ENCODE results near the gene CDH23.

The CDH23 gene

DNA sequence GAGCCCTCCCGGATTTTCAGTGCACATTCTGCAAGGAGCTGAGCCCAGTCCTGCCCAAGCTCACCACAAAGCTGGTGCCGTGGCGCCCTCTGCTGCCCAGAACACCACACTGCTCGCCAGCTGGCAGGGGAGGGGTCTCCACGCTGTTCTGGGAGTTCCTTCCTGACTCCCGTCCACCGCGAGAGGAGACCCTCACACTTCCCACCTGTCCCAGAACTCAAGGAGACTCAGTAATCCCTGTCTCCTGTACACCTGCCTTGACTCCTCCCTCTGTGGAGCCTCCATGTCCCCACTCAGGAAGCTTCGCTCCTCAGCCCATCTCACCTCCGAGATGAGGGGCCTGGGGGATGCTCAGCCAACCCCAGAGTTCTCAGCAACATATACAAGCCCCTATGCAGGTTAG is 311.6 kb downstream of the CDH23 start:
- no peaks in the 10 kb centered on the region for H3K36me3 ChIP-seq (ENCODE audit: control insufficient read depth in 5 of 5, insufficient read depth in 5 of 5, low read length in 5 of 5)
- no peaks in the 10 kb centered on the region for H3K27me3 ChIP-seq (ENCODE audit: control insufficient read depth in 5 of 5, insufficient read depth in 4 of 5, low read length in 5 of 5)
- peak overlapping the region; percentile 33 to 77 (median 52) for H3K4me3 ChIP-seq (ENCODE audit: low read depth in 1 of 5, low read length in 5 of 5)
- no peak overlapping the region for H3K27ac ChIP-seq (ENCODE audit: low read depth, low read length)
- peaks cover 5 to 79% (median 45%) of the 10 kb centered on the region in 5 donors for H3K4me1 ChIP-seq (ENCODE audit: control insufficient read depth in 5 of 5, insufficient read depth in 5 of 5, low read length in 5 of 5)
- H3K9me3 ChIP-seq (ENCODE audit: control insufficient read depth in 5 of 5, low read length in 5 of 5): no peaks in the 10 kb centered on the region
- peak overlapping the region in 2 of 5 donors; percentile 41 to 53 for H3K9ac ChIP-seq (ENCODE audit: low read length in 5 of 5)

DNA sequence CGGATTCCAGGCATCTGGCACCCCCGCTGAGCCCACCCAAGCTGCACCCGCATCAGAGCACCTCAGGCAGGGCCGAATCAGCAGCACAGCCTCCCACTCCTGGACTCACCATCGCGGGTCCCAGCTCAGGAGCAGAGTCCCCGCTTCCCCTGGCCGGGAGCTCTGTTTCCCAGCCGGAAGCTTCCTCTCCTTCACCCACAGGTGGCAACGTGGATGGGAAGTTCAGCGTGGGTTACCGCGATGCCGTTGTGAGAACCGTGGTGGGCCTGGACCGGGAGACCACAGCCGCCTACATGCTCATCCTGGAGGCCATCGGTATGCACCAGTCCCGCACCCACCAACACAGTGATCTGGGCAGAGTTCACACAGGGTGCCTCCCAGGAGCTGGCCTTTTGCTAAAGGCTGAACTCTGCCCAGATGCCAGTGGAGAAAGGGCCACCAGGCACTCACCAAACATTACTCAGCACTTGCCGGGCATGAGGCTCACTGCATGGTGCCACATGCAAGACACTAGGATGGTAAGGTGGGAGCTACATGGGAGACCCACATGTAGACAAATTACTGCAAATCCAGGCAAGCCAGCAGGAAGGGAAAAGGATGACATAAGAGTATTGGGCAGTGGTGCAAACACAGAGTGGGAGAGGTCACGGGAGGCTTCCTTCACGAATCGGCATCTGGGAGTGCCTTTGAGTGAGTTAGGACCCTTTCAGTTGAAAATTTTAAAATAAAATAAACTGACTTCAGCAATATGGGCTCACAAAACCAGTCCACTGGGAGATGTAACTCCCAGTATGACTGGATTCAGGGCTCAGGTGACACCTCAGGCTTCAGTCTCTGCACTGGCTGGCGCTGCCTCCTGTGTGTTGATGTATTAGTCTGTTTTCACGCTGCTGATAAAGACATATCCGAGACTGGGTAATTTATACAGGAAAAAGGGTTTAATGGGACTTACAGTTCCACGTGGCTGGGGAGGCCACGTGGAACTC is 312.5 kb downstream of the CDH23 start:
- Histone ChIP-seq H3K27me3 (ENCODE audit: control insufficient read depth in 5 of 5, insufficient read depth in 4 of 5, low read length in 5 of 5) (no peaks in the 10 kb centered on the region), H3K27ac (ENCODE audit: low read depth, low read length) (peak overlapping the region; percentile 1), H3K4me1 (ENCODE audit: control insufficient read depth in 5 of 5, insufficient read depth in 5 of 5, low read length in 5 of 5) (peaks cover 8 to 88% (median 54%) of the 10 kb centered on the region in 5 donors), H3K36me3 (ENCODE audit: control insufficient read depth in 5 of 5, insufficient read depth in 5 of 5, low read length in 5 of 5) (no peaks in the 10 kb centered on the region), H3K4me3 (ENCODE audit: low read depth in 1 of 5, low read length in 5 of 5) (peak overlapping the region in 4 of 5 donors; percentile 44 to 77 (median 54)), H3K9me3 (ENCODE audit: control insufficient read depth in 5 of 5, low read length in 5 of 5) (no peaks in the 10 kb centered on the region), H3K9ac (ENCODE audit: low read length in 5 of 5) (peak overlapping the region in 1 of 5 donors; percentile 53)

DNA sequence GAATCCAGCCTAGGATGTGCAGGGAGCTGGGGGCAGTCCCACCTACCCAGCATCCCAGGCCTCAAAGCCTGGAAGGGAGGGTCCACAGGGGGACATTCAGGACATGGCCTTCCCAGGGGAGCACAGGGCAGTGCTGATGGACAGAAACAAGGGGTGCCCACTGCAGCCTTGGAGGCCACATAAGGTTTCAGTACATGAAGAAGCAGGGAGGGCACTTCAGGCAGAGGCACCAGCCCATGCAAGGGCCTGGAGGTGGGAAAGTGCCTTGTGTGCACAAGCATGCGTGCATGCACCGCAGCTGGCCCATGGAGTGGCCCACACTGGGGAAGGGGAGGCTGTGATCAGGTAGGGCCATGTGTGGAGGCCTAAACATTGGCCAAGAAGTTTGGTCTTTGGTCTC is 313.8 kb downstream of the CDH23 start:
- H3K9ac ChIP-seq (ENCODE audit: low read length in 5 of 5): no peak overlapping the region
- no peak overlapping the region for H3K4me3 ChIP-seq (ENCODE audit: low read depth in 1 of 5, low read length in 5 of 5)
- H3K27ac ChIP-seq (ENCODE audit: low read depth, low read length): no peak overlapping the region
- H3K9me3 ChIP-seq (ENCODE audit: control insufficient read depth in 5 of 5, low read length in 5 of 5): no peaks in the 10 kb centered on the region
- H3K36me3 ChIP-seq (ENCODE audit: control insufficient read depth in 5 of 5, insufficient read depth in 5 of 5, low read length in 5 of 5): no peaks in the 10 kb centered on the region
- H3K27me3 ChIP-seq (ENCODE audit: control insufficient read depth in 5 of 5, insufficient read depth in 4 of 5, low read length in 5 of 5): no peaks in the 10 kb centered on the region
- peaks cover 13 to 91% (median 65%) of the 10 kb centered on the region in 5 donors for H3K4me1 ChIP-seq (ENCODE audit: control insufficient read depth in 5 of 5, insufficient read depth in 5 of 5, low read length in 5 of 5)

DNA sequence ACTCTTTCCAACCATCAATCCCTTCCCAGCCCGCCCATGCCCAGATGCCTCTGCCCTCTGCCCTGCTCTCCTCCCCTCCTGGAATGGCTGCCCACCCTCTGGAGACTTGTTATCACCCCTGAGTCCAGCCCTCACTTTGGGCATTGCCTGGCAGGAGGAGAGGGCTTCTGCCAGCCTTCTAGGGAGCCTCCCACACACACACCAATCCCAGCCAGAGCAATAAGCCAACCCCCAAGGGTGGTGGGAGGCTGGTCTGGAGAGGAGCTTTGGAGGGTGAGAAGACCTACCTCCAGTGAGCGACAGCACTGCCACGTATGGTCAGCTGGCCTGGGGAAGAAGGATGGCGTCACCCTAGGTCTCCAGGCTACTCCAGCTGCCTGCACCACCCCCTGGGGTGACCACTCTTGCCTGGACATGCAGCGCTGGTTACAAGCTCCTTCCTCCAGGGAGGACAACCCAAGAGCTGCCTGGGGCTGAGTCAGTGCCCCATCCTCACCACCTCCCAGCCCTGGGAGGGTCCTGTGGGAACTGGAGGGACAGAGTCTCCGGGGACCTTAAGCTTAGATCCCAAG is 314.4 kb downstream of the CDH23 start:
- H3K9ac ChIP-seq (ENCODE audit: low read length in 5 of 5): no peak overlapping the region
- H3K27ac ChIP-seq (ENCODE audit: low read depth, low read length): peak overlapping the region; percentile 98
- H3K9me3 ChIP-seq (ENCODE audit: control insufficient read depth in 5 of 5, low read length in 5 of 5): no peaks in the 10 kb centered on the region
- no peaks in the 10 kb centered on the region for H3K36me3 ChIP-seq (ENCODE audit: control insufficient read depth in 5 of 5, insufficient read depth in 5 of 5, low read length in 5 of 5)
- no peak overlapping the region for H3K4me3 ChIP-seq (ENCODE audit: low read depth in 1 of 5, low read length in 5 of 5)
- peaks cover 13 to 91% (median 66%) of the 10 kb centered on the region in 5 donors for H3K4me1 ChIP-seq (ENCODE audit: control insufficient read depth in 5 of 5, insufficient read depth in 5 of 5, low read length in 5 of 5)
- H3K27me3 ChIP-seq (ENCODE audit: control insufficient read depth in 5 of 5, insufficient read depth in 4 of 5, low read length in 5 of 5): no peaks in the 10 kb centered on the region

DNA sequence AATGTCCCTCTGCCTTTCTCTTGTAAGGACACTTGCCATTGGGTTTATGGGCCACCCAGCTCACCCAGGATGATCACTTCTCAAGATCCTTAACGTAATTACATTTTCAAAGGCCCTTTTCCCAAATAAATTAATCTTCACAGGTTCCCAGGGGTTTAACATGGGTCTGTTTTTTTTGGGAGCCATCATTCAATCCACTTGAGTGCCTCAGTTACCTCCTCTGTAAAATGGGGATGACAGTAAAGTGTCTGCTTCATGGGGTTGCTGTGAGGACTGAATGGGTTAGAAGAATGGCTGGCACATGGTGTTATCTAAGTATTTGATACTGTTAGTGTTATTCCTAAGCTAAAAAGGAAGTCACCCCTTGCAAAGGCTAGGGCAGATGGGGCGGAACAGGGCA is 315.4 kb downstream of the CDH23 start:
- Histone ChIP-seq H3K36me3 (ENCODE audit: control insufficient read depth in 5 of 5, insufficient read depth in 5 of 5, low read length in 5 of 5) (no peaks in the 10 kb centered on the region), H3K4me3 (ENCODE audit: low read depth in 1 of 5, low read length in 5 of 5) (no peak overlapping the region), H3K27me3 (ENCODE audit: control insufficient read depth in 5 of 5, insufficient read depth in 4 of 5, low read length in 5 of 5) (no peaks in the 10 kb centered on the region), H3K27ac (ENCODE audit: low read depth, low read length) (peak overlapping the region; percentile 98), H3K9ac (ENCODE audit: low read length in 5 of 5) (peak overlapping the region in 1 of 5 donors; percentile 65), H3K4me1 (ENCODE audit: control insufficient read depth in 5 of 5, insufficient read depth in 5 of 5, low read length in 5 of 5) (peaks cover 13 to 91% (median 66%) of the 10 kb centered on the region in 5 donors), H3K9me3 (ENCODE audit: control insufficient read depth in 5 of 5, low read length in 5 of 5) (no peaks in the 10 kb centered on the region)

DNA sequence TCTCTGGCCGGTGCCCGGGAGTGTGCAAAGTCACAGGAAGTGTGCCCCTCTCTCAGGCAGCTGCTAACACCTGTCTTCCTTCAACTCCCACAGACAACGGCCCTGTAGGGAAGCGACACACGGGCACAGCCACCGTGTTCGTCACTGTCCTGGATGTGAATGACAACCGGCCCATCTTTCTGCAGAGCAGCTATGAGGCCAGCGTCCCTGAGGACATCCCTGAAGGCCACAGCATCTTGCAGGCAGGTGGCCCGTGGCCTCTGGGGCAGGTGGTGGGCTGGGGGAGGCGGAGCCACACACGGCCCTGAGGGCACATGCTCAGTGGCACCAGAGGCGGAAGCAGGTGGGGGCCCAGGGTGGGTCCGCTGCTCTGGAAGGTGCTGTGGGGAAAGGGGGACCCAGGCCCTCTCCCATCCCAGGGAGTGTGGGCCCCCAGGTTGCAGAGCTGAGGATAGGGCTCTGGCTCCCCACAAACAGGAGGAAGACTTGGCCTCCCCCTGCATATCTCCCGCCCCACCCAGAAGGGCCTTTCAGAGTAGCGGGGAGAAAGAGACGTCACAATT is 315.9 kb downstream of the CDH23 start:
- no peaks in the 10 kb centered on the region for H3K36me3 ChIP-seq (ENCODE audit: control insufficient read depth in 5 of 5, insufficient read depth in 5 of 5, low read length in 5 of 5)
- H3K4me1 ChIP-seq (ENCODE audit: control insufficient read depth in 5 of 5, insufficient read depth in 5 of 5, low read length in 5 of 5): peaks cover 13 to 91% (median 71%) of the 10 kb centered on the region in 5 donors
- no peaks in the 10 kb centered on the region for H3K27me3 ChIP-seq (ENCODE audit: control insufficient read depth in 5 of 5, insufficient read depth in 4 of 5, low read length in 5 of 5)
- H3K9ac ChIP-seq (ENCODE audit: low read length in 5 of 5): peak overlapping the region; percentile 64 to 74 (median 66)
- peak overlapping the region; percentile 98 for H3K27ac ChIP-seq (ENCODE audit: low read depth, low read length)
- H3K9me3 ChIP-seq (ENCODE audit: control insufficient read depth in 5 of 5, low read length in 5 of 5): no peaks in the 10 kb centered on the region
- peak overlapping the region in 1 of 5 donors; percentile 40 for H3K4me3 ChIP-seq (ENCODE audit: low read depth in 1 of 5, low read length in 5 of 5)

DNA sequence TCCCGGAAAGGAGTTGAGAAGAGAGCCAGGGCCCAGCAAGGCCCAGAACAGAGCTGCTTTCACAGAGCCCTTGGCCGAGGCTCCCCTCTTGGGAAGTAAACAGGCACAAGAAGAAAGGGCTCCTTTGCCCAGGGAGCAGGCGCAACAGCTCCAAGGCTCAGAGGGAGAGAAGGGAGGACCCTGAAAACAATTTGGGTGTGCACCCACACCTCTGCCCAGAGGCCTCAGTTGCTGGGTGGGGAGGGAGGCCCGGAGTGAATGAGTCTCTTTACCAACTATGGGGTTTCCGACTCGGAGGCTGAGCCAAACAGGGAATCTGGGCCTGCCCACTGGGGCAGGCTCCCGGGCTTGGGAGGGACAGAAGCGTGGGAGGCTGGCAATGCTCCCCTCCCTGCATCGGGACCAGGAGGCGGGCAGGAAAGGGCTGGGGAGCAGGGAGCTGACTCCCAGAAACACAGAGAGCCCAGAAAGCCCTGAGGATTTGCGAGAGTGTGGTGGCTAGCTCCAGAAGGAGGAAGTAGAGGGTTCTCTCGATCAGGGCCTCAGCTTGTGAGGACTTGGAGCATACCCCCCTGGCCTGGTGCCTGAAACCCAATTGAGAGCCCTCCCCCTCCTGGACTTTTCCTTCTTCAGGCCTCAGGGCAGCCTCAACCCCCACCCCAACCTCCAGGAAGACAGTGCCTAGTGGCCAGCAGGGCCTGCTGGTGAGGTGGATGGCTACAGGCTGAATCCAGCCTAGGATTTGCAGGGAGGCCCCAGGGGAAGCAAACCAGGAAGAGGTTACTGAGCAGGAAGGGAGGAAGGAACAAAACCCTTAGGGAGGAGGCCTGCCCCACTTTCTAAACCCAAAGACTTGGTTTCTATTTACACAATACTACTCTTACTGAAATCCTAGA is 316.7 kb downstream of the CDH23 start:
- Histone ChIP-seq H3K9ac (ENCODE audit: low read length in 5 of 5) (peak overlapping the region; percentile 64 to 89 (median 69)), H3K9me3 (ENCODE audit: control insufficient read depth in 5 of 5, low read length in 5 of 5) (no peaks in the 10 kb centered on the region), H3K4me3 (ENCODE audit: low read depth in 1 of 5, low read length in 5 of 5) (peak overlapping the region in 3 of 5 donors; percentile 2 to 40 (median 36)), H3K4me1 (ENCODE audit: control insufficient read depth in 5 of 5, insufficient read depth in 5 of 5, low read length in 5 of 5) (peaks cover 13 to 90% (median 69%) of the 10 kb centered on the region in 5 donors), H3K36me3 (ENCODE audit: control insufficient read depth in 5 of 5, insufficient read depth in 5 of 5, low read length in 5 of 5) (no peaks in the 10 kb centered on the region), H3K27ac (ENCODE audit: low read depth, low read length) (peak overlapping the region; percentile 98), H3K27me3 (ENCODE audit: control insufficient read depth in 5 of 5, insufficient read depth in 4 of 5, low read length in 5 of 5) (no peaks in the 10 kb centered on the region)

DNA sequence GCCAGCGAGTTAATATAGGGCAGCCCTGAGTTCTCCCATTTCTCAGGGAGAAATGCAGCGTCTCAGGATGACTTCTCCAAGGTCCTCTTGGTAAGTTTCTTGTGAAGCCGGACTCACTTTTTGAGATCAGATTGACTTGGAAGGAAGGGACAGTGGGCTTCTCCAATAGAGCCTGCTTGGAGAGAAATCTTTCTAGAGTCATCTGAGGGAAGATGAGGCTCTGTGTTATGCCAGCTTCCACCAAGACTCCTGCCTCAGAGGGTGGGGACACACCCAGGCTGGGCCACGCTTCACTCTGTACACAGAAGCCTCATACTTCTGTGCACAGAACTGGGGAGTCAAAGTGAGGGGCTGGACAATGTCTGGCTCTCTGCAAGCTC is 317.3 kb downstream of the CDH23 start:
- Histone ChIP-seq H3K9me3 (ENCODE audit: control insufficient read depth in 5 of 5, low read length in 5 of 5) (no peaks in the 10 kb centered on the region), H3K27ac (ENCODE audit: low read depth, low read length) (peak overlapping the region; percentile 98), H3K4me1 (ENCODE audit: control insufficient read depth in 5 of 5, insufficient read depth in 5 of 5, low read length in 5 of 5) (peaks cover 13 to 89% (median 68%) of the 10 kb centered on the region in 5 donors), H3K27me3 (ENCODE audit: control insufficient read depth in 5 of 5, insufficient read depth in 4 of 5, low read length in 5 of 5) (no peaks in the 10 kb centered on the region), H3K4me3 (ENCODE audit: low read depth in 1 of 5, low read length in 5 of 5) (peak overlapping the region in 4 of 5 donors; percentile 19 to 40 (median 30)), H3K36me3 (ENCODE audit: control insufficient read depth in 5 of 5, insufficient read depth in 5 of 5, low read length in 5 of 5) (no peaks in the 10 kb centered on the region), H3K9ac (ENCODE audit: low read length in 5 of 5) (peak overlapping the region; percentile 57 to 89 (median 65))

DNA sequence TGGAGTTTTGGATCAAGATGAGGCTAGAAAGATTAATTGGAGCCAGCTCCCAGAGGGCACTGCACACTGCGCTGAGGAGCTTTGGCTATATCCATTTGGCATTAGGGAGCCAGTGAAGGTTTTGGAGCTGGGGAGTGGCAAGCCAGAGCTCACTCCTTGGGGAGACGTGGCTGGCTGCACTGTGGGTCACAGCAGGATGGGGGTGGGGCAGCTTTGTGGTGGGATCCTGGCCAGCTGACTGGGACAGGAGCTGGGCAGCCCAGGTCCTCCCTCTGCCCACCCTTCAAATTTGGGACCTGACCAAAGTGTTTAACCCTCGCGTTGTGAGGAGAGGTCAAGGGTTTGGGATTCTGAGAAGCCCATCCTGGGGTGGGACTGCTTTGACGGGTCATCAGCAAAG is 317.9 kb downstream of the CDH23 start:
- Histone ChIP-seq H3K4me1 (ENCODE audit: control insufficient read depth in 5 of 5, insufficient read depth in 5 of 5, low read length in 5 of 5) (peaks cover 13 to 87% (median 66%) of the 10 kb centered on the region in 5 donors), H3K27ac (ENCODE audit: low read depth, low read length) (peak overlapping the region; percentile 98), H3K9ac (ENCODE audit: low read length in 5 of 5) (peak overlapping the region; percentile 49 to 89 (median 65)), H3K36me3 (ENCODE audit: control insufficient read depth in 5 of 5, insufficient read depth in 5 of 5, low read length in 5 of 5) (no peaks in the 10 kb centered on the region), H3K9me3 (ENCODE audit: control insufficient read depth in 5 of 5, low read length in 5 of 5) (no peaks in the 10 kb centered on the region), H3K4me3 (ENCODE audit: low read depth in 1 of 5, low read length in 5 of 5) (peak overlapping the region in 3 of 5 donors; percentile 19 to 40 (median 36)), H3K27me3 (ENCODE audit: control insufficient read depth in 5 of 5, insufficient read depth in 4 of 5, low read length in 5 of 5) (no peaks in the 10 kb centered on the region)

All from subcutaneous abdominal adipose tissue (tissue), 5 donors.